Measurements from ENCODE around the gene GSTO1. TPM values are rescaled to one million over a fixed set of nuclear protein-coding genes. Genes with fewer than 3 reads are reported as not detected.
A peak's percentile ranks its signal among the peaks of the same experiment; 100 is the strongest.

Gene GSTO1
- total RNA-seq, 1 experiment from 2014 or later, result 134 TPM

GRCh38 chr10:104253106-104253505 is 1.6 kb upstream of the GSTO1 start:
- ChIA-PET POLR2A (no interaction called here), CTCF (no interaction called here)
- Histone ChIP-seq H3K27me3 (ENCODE audit: control insufficient read depth, insufficient read depth, low read length) (no peaks in the 10 kb centered on the region), H3K36me3 (ENCODE audit: control insufficient read depth, insufficient read depth, low read length) (peaks cover 12% of the 10 kb centered on the region), H3K9me3 (ENCODE audit: control insufficient read depth, insufficient read depth, low read depth, low read length) (no peaks in the 10 kb centered on the region), H3K4me3 (ENCODE audit: low read depth in 2 of 2, low read length in 2 of 2) (no peak overlapping the region), H3K4me1 (ENCODE audit: control insufficient read depth, insufficient read depth, low read length) (peaks cover 21% of the 10 kb centered on the region), H3K27ac (ENCODE audit: low read length) (no peak overlapping the region)
- ATAC-seq (no peak), DNase-seq (ENCODE audit: low read depth, low spot score) (no peak)
- TF ChIP-seq POLR2AphosphoS5 (IDR thresholded peaks at IDR 0.05; ENCODE audit: low read depth, low read length) (no peak), TCF7L2 (IDR thresholded peaks at IDR 0.05; ENCODE audit: low read depth, low read length) (no peak), CTCF (IDR thresholded peaks at IDR 0.05) (no peak), SIN3A (IDR thresholded peaks at IDR 0.05; ENCODE audit: borderline replicate concordance, insufficient read depth, low read depth, low read length) (no peak), REST (IDR thresholded peaks at IDR 0.05; ENCODE audit: insufficient read depth in 1 of 2, low read depth in 2 of 2, low read length in 1 of 2) (no peak)
- BruUV-seq (replicated peaks), result no TSS peak
- intact Hi-C loops (cut with micrococcal nuclease; ENCODE audit: unreplicated experiment), result no loop called here
- in situ Hi-C loops (cut with HindIII; ENCODE audit: low pct_unique_long_range_greater_than_20kb, low sequenced_read_pairs), result no loop called here

- TF ChIP-seq SIN3A (IDR thresholded peaks at IDR 0.05; ENCODE audit: borderline replicate concordance, insufficient read depth, low read depth, low read length) (no peak), TCF7L2 (IDR thresholded peaks at IDR 0.05; ENCODE audit: low read depth, low read length) (0 out of 2 replicates have a peak, but pooled peaks have one; percentile 14), CTCF (IDR thresholded peaks at IDR 0.05) (peak; percentile 9; the same call in 1 of the 2 replicates)
- no peaks in the 10 kb centered on the region for H3K9me3 ChIP-seq (ENCODE audit: control insufficient read depth, insufficient read depth, low read depth, low read length)
- H3K36me3 ChIP-seq (ENCODE audit: control insufficient read depth, insufficient read depth, low read length), result peaks cover 14% of the 10 kb centered on the region
- H3K27ac ChIP-seq (ENCODE audit: low read length), result peak overlapping the region; percentile 94
- no TSS peak for BruUV-seq (replicated peaks)
- CTCF ChIA-PET, result no interaction called here
- ATAC-seq (no peak), DNase-seq (ENCODE audit: low read depth, low spot score) (no peak)
- POLR2A ChIA-PET, result interaction anchor here (0.5 kb wide), 1 partner anchor 10 kb away, joined by 6 read pairs; no protein-coding TSS in a partner anchor
- in situ Hi-C loops (cut with HindIII; ENCODE audit: low pct_unique_long_range_greater_than_20kb, low sequenced_read_pairs), result no loop called here
- H3K4me1 ChIP-seq (ENCODE audit: control insufficient read depth, insufficient read depth, low read length), result peaks cover 21% of the 10 kb centered on the region
- intact Hi-C loops (cut with micrococcal nuclease; ENCODE audit: unreplicated experiment), result no loop called here
- peak overlapping the region; percentile 65 to 71 for H3K4me3 ChIP-seq (ENCODE audit: low read depth in 2 of 2, low read length in 2 of 2)
- no peaks in the 10 kb centered on the region for H3K27me3 ChIP-seq (ENCODE audit: control insufficient read depth, insufficient read depth, low read length)
Observed at GRCh38 chr10:104253606-104254410, 884 bp upstream of the GSTO1 start.

All from Panc1 (cell line).